Calu3 (cell line): Measurements from ENCODE around the gene POGK. TPM values are rescaled to one million over a fixed set of nuclear protein-coding genes. Genes with fewer than 3 reads are reported as not detected.

Experiments used
- BruUV-seq: library from RNA; stranded (reverse); fragments of 400-500 nt; replicated peaks from 2 replicates; lab custom pipeline; 2021; lab: Mats Ljungman, UMichigan
- CTCF ChIA-PET: fragments of 300-600 bp; sonication (Branson Sonifier 250); formaldehyde crosslinking; loops from one replicate; lab custom pipeline; 2022; ENCODE audit warnings: antibody characterized with exemption; lab: Charles Lee
- DNase-seq: peaks from one replicate; pipeline ENCODE4 v3.0.0; 2022
- H3K27ac Mint-ChIP-seq: one replicate; pipeline ENCODE4 v1.8.0; 2022; ENCODE audit warnings: mixed read lengths; ENCODE audit not compliant: unreplicated experiment
- H3K27me3 Mint-ChIP-seq: one replicate; pipeline ENCODE4 v1.8.0; 2022; ENCODE audit warnings: mixed read lengths; ENCODE audit not compliant: unreplicated experiment
- H3K36me3 Mint-ChIP-seq: one replicate; pipeline ENCODE4 v1.8.0; 2022; ENCODE audit warnings: mild to moderate bottlenecking, moderate library complexity, mixed read lengths; ENCODE audit not compliant: insufficient read depth, unreplicated experiment
- H3K4me1 Mint-ChIP-seq: one replicate; pipeline ENCODE4 v1.8.0; 2022; ENCODE audit warnings: mild to moderate bottlenecking, low read depth, mixed read lengths; ENCODE audit not compliant: unreplicated experiment
- H3K4me3 Mint-ChIP-seq: one replicate; pipeline ENCODE4 v1.8.0; 2022; ENCODE audit warnings: mild to moderate bottlenecking, low read depth, moderate library complexity, mixed read lengths; ENCODE audit not compliant: unreplicated experiment
- H3K9me3 Mint-ChIP-seq: one replicate; pipeline ENCODE4 v1.8.0; 2022; ENCODE audit warnings: low read depth, mixed read lengths; ENCODE audit not compliant: unreplicated experiment
- intact Hi-C: fragments of 100-400 bp; cut with micrococcal nuclease; formaldehyde crosslinking; loops from one replicate; pipeline ENCODE4 v1.10.0; 2022; ENCODE audit not compliant: unreplicated experiment
- total RNA-seq: library from RNA; stranded (reverse); gene quantifications from 2 replicates; pipeline ENCODE4 v1.2.3, GENCODE V29; 2022
- TF ChIP-seq, protein P1 (sequence below): fragments of 200-600 bp; IDR thresholded peaks from one replicate; pipeline ENCODE4 v1.8.0; 2022; ENCODE audit warnings: antibody characterized with exemption; ENCODE audit not compliant: unreplicated experiment

The POGK gene
- total RNA-seq, 1 experiment from 2014 or later = 80.2 TPM

DNA sequence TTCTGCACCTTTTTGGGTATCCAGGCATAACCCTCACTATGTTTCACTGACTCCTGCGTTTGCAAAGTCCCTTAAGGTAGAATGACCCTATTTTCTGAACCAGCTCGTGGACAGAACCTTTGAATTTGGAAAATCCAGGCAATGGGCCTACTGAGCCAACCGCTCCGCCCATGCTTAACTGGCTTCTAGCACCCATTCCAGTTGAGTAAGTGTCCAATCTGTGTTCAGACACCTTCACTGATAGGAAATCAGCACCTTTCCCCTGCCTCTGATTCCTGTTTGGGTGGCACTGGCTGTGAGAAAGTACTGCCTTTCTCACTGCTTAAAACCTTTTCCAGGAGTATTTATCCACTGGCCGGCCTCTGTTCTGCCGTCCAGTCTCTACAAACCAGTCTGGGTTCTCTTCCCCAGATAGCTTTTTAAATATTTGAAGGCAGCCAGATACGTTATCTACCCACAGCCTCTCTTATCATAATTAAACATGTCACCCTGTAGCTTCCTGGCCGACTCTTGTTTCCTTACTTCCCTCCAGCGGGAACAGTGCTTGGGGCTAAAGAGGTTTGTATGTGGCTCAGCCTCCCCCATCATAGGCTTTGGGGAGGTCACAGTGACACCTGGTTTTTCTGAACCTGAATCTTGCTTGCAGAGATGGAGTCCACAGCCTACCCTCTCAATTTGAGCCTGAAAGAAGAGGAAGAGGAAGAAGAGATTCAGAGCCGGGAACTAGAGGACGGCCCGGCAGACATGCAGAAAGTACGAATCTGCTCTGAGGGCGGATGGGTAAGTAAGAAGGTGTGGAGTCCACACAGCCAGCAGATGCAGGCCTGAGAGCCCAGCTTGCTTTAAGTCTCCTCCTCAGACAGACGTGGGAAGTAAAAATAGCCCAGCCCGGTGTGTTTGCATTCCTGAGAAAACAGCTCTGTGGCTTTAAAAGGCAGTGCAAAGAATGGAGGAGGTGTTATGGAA, 1.3 kb downstream of the POGK start:
- BruUV-seq = TSS peak; percentile 67
- CTCF ChIA-PET = interaction anchor here (0.5 to 0.9 kb wide), 3 partner anchors 20 to 961 kb away, joined by 3 to 6 read pairs (median 3); no protein-coding TSS in a partner anchor
- intact Hi-C loops = no loop called here
- H3K9me3 Mint-ChIP-seq = no peaks in the 10 kb centered on the region
- peak overlapping the region; percentile 88 for H3K27ac Mint-ChIP-seq
- TF ChIP-seq, protein P1, sequence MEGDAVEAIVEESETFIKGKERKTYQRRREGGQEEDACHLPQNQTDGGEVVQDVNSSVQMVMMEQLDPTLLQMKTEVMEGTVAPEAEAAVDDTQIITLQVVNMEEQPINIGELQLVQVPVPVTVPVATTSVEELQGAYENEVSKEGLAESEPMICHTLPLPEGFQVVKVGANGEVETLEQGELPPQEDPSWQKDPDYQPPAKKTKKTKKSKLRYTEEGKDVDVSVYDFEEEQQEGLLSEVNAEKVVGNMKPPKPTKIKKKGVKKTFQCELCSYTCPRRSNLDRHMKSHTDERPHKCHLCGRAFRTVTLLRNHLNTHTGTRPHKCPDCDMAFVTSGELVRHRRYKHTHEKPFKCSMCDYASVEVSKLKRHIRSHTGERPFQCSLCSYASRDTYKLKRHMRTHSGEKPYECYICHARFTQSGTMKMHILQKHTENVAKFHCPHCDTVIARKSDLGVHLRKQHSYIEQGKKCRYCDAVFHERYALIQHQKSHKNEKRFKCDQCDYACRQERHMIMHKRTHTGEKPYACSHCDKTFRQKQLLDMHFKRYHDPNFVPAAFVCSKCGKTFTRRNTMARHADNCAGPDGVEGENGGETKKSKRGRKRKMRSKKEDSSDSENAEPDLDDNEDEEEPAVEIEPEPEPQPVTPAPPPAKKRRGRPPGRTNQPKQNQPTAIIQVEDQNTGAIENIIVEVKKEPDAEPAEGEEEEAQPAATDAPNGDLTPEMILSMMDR = no peak
- peaks cover 42% of the 10 kb centered on the region for H3K4me1 Mint-ChIP-seq
- peaks cover 67% of the 10 kb centered on the region for H3K36me3 Mint-ChIP-seq
- DNase-seq = no peak
- no peaks in the 10 kb centered on the region for H3K27me3 Mint-ChIP-seq
- peak overlapping the region; percentile 81 for H3K4me3 Mint-ChIP-seq

DNA sequence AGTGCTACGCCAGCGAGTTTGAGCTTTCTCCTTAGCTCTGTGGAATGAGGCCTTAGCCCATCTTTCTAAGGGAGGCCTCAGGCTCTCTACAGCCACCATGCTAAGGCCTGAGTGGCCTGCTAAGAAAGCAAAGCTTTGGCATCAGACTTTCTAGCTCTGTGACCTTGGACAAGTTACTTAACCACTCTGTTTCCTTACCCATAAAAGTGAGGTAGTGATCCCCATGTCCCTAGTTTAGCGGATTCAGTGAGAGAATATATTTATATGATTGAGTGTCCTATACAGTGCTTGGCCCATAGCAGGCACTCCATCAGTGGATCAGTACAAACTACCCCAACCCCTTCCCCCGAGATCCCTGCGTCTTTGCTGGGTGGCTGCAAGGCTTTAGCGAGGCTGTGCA, 4.0 kb downstream of the POGK start:
- H3K4me1 Mint-ChIP-seq = peaks cover 40% of the 10 kb centered on the region
- CTCF ChIA-PET = no interaction called here
- no peaks in the 10 kb centered on the region for H3K9me3 Mint-ChIP-seq
- H3K27ac Mint-ChIP-seq = no peak overlapping the region
- no peaks in the 10 kb centered on the region for H3K27me3 Mint-ChIP-seq
- no TSS peak for BruUV-seq
- peaks cover 82% of the 10 kb centered on the region for H3K36me3 Mint-ChIP-seq
- intact Hi-C loops = no loop called here
- DNase-seq = no peak
- TF ChIP-seq, protein P1 = no peak
- no peak overlapping the region for H3K4me3 Mint-ChIP-seq

DNA sequence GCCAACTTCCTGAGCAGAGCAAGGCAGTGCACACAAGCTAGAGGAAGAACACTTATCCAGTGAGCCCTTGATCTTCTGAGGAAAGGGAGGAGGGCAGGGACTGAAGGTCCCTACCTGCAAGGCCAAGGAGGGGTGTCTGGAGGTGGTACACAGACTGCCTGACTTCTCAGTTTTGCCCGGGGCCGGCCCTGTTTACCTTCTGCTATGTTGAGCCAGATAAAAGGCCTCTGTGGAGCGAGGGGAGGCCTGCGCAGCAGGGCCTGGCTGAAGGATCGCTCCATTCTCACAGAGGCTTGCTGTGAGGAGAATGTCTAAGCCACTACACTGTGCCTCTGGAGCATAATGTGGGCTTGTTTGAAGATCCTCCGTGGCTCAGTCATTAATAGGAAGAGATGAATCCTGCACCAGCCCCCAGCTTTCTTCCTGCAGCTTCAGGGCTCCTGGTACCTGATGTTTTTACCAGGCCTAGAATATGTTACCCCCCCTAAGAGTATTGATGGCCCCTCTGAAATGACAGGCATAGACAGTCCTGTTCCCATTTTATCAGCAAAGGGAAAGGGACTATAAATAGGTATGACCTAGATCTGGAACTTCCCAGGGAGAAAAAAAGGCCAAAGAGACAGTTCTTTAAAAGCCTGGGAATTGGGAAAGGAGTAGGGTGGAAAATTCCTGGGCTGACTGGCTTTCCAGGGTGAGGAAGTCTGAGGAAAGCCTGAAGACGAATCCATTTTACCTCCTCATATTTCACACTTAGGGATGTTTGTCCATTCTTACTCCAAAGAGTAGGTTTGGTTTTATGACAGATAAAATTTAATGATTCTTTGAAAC, 4.7 kb downstream of the POGK start:
- Mint-ChIP-seq H3K27me3 (no peaks in the 10 kb centered on the region), H3K9me3 (no peaks in the 10 kb centered on the region), H3K27ac (peak overlapping the region; percentile 3), H3K4me3 (no peak overlapping the region), H3K4me1 (peaks cover 33% of the 10 kb centered on the region), H3K36me3 (peaks cover 81% of the 10 kb centered on the region)
- CTCF ChIA-PET = no interaction called here
- TF ChIP-seq, protein P1 = no peak
- intact Hi-C loops = no loop called here
- DNase-seq = no peak
- no TSS peak for BruUV-seq

DNA sequence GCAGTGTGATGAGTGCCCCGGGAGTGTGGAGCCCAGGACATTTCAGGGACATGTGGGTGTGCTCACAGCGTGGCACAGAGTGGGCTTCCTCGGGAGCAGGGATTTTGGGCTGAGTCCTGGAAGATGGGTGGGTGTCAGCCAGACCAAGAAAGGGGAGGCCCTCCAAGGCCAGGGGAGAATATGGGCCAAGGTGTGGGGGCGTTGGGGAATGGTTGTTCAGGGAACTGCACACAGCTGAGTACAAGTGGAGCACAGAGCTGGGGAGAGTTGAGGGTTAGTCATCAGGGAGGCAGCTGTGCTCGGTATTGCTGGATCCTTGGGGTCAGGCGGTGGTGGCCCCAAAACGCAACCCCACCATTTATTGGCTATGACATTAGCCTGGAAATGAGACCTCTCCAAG, 5.5 kb downstream of the POGK start:
- no peak for DNase-seq
- intact Hi-C loops = loop anchor here (5.0 kb wide), 1 partner anchor 192 kb away; no protein-coding TSS in a partner anchor
- H3K36me3 Mint-ChIP-seq = peaks cover 81% of the 10 kb centered on the region
- TF ChIP-seq, protein P1 = no peak
- H3K4me3 Mint-ChIP-seq = no peak overlapping the region
- no peaks in the 10 kb centered on the region for H3K9me3 Mint-ChIP-seq
- no peaks in the 10 kb centered on the region for H3K27me3 Mint-ChIP-seq
- peak overlapping the region; percentile 3 for H3K27ac Mint-ChIP-seq
- CTCF ChIA-PET = no interaction called here
- peaks cover 32% of the 10 kb centered on the region for H3K4me1 Mint-ChIP-seq
- no TSS peak for BruUV-seq
